SK-N-SH treated with all-trans-retinoic acid at 6 μM for 48 hours (cell line): Measurements from ENCODE around the gene NOTCH2.

Experiments
- ATAC-seq: fragments of 200-7000 bp; cut with Tn5 transposase; 3 replicates; pipeline ENCODE4 v1.9.1; 2020; ENCODE audit warnings: mild to moderate bottlenecking, moderate library complexity
- ARNTL ChIP-seq: fragments of 450-650 bp; formaldehyde crosslinking; IDR thresholded peaks from 2 replicates; pipeline ENCODE4 v1.5.0; 2020; ENCODE audit warnings: low read depth, mild to moderate bottlenecking, moderate library complexity, borderline replicate concordance
- BACH2 ChIP-seq: fragments of 250-450 bp; sonication (Bioruptor Pico); IDR thresholded peaks from 2 replicates; pipeline ENCODE4 v1.9.0; 2021; ENCODE audit warnings: mild to moderate bottlenecking, borderline replicate concordance
- CREB5 ChIP-seq: fragments of 250-450 bp; sonication (Bioruptor Pico); IDR thresholded peaks from 2 replicates; pipeline ENCODE4 v1.5.1; 2020; ENCODE audit warnings: low read depth, mild to moderate bottlenecking, moderate library complexity
- CSDC2 ChIP-seq: fragments of 250-450 bp; sonication (Bioruptor Pico); IDR thresholded peaks from 2 replicates; pipeline ENCODE4 v1.5.0; 2020; ENCODE audit warnings: mild to moderate bottlenecking, moderate library complexity
- ESRRG ChIP-seq: fragments of 250-450 bp; sonication (Bioruptor Pico); IDR thresholded peaks from 2 replicates; pipeline ENCODE4 v1.6.1; 2021; ENCODE audit warnings: mild to moderate bottlenecking
- GLIS3 ChIP-seq: fragments of 250-450 bp; sonication (Bioruptor Pico); IDR thresholded peaks from 2 replicates; pipeline ENCODE4 v1.5.0; 2020; ENCODE audit warnings: mild to moderate bottlenecking, moderate library complexity
- ISL1 ChIP-seq: fragments of 250-450 bp; sonication (Bioruptor Pico); IDR thresholded peaks from 2 replicates; pipeline ENCODE4 v2.1.2; 2022; ENCODE audit warnings: mild to moderate bottlenecking, moderate library complexity
- OSR1 ChIP-seq: fragments of 250-450 bp; sonication (Bioruptor Pico); IDR thresholded peaks from 2 replicates; pipeline ENCODE4 v1.8.0; 2022; ENCODE audit warnings: moderate library complexity, mild to moderate bottlenecking, inconsistent platforms
- PATZ1 ChIP-seq: fragments of 250-450 bp; sonication (Bioruptor Pico); IDR thresholded peaks from 2 replicates; pipeline ENCODE4 v1.8.0; 2020; ENCODE audit warnings: mild to moderate bottlenecking, moderate library complexity, borderline replicate concordance
- POU6F1 ChIP-seq: fragments of 250-450 bp; sonication (Bioruptor Pico); IDR thresholded peaks from 2 replicates; pipeline ENCODE4 v1.8.0; 2021; ENCODE audit warnings: low read depth, mild to moderate bottlenecking, moderate library complexity, borderline replicate concordance
- PPARA ChIP-seq: fragments of 250-450 bp; sonication (Bioruptor Pico); IDR thresholded peaks from 2 replicates; pipeline ENCODE4 v1.5.0; 2020; ENCODE audit warnings: mild to moderate bottlenecking, borderline replicate concordance
- RARB ChIP-seq: fragments of 250-450 bp; sonication (Bioruptor Pico); IDR thresholded peaks from 2 replicates; pipeline ENCODE4 v1.8.0; 2021; ENCODE audit warnings: mild to moderate bottlenecking, moderate library complexity
- TCF4 ChIP-seq: fragments of 250-450 bp; sonication (Bioruptor Pico); IDR thresholded peaks from 2 replicates; pipeline ENCODE4 v1.8.0; 2021; ENCODE audit warnings: mild to moderate bottlenecking, moderate library complexity, borderline replicate concordance
- TOX ChIP-seq: fragments of 250-450 bp; sonication (Bioruptor Pico); IDR thresholded peaks from 2 replicates; pipeline ENCODE4 v1.8.0; 2021; ENCODE audit warnings: mild to moderate bottlenecking, moderate library complexity, borderline replicate concordance
- TSHZ2 ChIP-seq: fragments of 250-450 bp; sonication (Bioruptor Pico); IDR thresholded peaks from 2 replicates; pipeline ENCODE4 v1.5.0; 2020; ENCODE audit warnings: mild to moderate bottlenecking, moderate library complexity
- ZC3H10 ChIP-seq: fragments of 250-450 bp; sonication (Bioruptor Pico); IDR thresholded peaks from 2 replicates; pipeline ENCODE4 v1.5.1; 2021; ENCODE audit warnings: mild to moderate bottlenecking, moderate library complexity
- ZFP30 ChIP-seq: fragments of 450-650 bp; formaldehyde crosslinking; IDR thresholded peaks from 2 replicates; pipeline ENCODE4 v1.5.0; 2022; ENCODE audit warnings: mild to moderate bottlenecking, moderate library complexity
- ZNF565 ChIP-seq: fragments of 450-650 bp; formaldehyde crosslinking; conservative IDR thresholded peaks from 2 replicates; pipeline ENCODE4 v1.5.0; 2020; ENCODE audit warnings: low read depth, mild to moderate bottlenecking, moderate library complexity
- ZNF70 ChIP-seq: fragments of 450-650 bp; formaldehyde crosslinking; IDR thresholded peaks from 2 replicates; pipeline ENCODE4 v1.5.0; 2020; ENCODE audit warnings: mild to moderate bottlenecking, moderate library complexity
- ZNF8 ChIP-seq: fragments of 450-650 bp; formaldehyde crosslinking; IDR thresholded peaks from 2 replicates; pipeline ENCODE4 v1.5.0; 2020; ENCODE audit warnings: mild to moderate bottlenecking, moderate library complexity

Gene NOTCH2

GRCh38 chr1:119971710-119972570, 97.5 kb downstream of the NOTCH2 start:
- no peak for ATAC-seq
- TF ChIP-seq OSR1 (CRISPR knock-in tag) (no peak), ZNF8 (CRISPR knock-in tag) (no peak), BACH2 (CRISPR knock-in tag) (no peak), PATZ1 (no peak), CREB5 (CRISPR knock-in tag) (no peak), ZFP30 (CRISPR knock-in tag) (no peak), GLIS3 (CRISPR knock-in tag) (no peak), ARNTL (CRISPR knock-in tag) (no peak), POU6F1 (CRISPR knock-in tag) (no peak), ZNF565 (no peak), TSHZ2 (CRISPR knock-in tag) (no peak), ESRRG (CRISPR knock-in tag) (no peak)

- TF ChIP-seq ZNF565 (no peak), RARB (no peak), POU6F1 (CRISPR knock-in tag) (no peak), ESRRG (CRISPR knock-in tag) (no peak), ZFP30 (CRISPR knock-in tag) (no peak), TCF4 (CRISPR knock-in tag) (no peak), CREB5 (CRISPR knock-in tag) (no peak), ISL1 (CRISPR knock-in tag) (no peak), BACH2 (CRISPR knock-in tag) (no peak), ZNF70 (CRISPR knock-in tag) (no peak), ZC3H10 (CRISPR knock-in tag) (no peak), GLIS3 (CRISPR knock-in tag) (no peak), CSDC2 (CRISPR knock-in tag) (no peak), PPARA (no peak), TSHZ2 (CRISPR knock-in tag) (no peak), TOX (no peak), ZNF8 (CRISPR knock-in tag) (no peak), PATZ1 (no peak)
- no peak for ATAC-seq
Observed at GRCh38 chr1:119968601-119969000, 100.9 kb downstream of the NOTCH2 start.
